Measurements from ENCODE around the gene CTDP1. TPM values are rescaled to one million over a fixed set of nuclear protein-coding genes. Genes with fewer than 3 reads are reported as not detected.

Gene CTDP1
- total RNA-seq, 1 donor from 2014 or later, result 23.9 TPM

DNA sequence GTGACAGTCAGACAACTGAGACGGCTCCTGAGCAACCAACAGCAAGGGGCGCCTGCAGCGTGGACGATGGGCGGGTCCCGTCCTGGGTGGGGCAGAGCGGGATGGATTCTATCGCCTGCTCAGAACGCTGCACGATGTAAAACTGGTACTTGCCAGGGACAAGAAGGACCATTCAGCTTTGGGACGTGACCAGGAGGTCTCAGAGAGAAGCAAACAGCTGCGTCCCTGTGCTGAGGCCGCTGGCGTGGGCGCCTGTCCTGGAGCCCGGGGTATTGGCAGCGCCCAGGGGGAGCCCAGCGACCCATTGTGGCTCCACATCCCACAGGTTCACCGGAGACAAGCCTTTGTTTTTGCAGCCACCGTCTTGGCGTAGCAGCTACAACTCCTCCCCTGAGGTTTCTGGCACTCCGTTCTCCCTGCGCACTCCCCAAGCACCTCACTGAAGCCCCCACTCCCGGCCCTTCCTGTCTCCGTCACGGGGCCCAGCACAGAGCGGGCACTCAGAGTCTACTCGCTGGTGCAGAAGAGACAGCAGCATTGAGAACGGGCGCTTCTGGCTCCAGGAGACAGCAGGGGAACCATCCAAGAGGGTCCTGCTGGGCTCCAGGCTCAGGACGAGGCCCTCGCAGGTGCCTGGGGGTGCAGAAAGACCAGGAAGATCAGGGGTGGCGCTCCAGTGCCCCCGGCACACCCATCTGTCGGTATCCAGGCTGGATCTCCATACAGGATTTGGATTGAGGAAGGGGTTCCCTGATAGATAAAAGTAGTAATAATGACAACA lies 96.0 kb downstream of the CTDP1 start:
- Mint-ChIP-seq H3K4me1 (ENCODE audit: low read depth) (no peaks in the 10 kb centered on the region), H3K9me3 (ENCODE audit: low read depth) (no peaks in the 10 kb centered on the region), H3K27me3 (peaks cover 54% of the 10 kb centered on the region), H3K27ac (no peak overlapping the region), H3K4me3 (ENCODE audit: low read depth) (no peak overlapping the region), H3K36me3 (ENCODE audit: insufficient read depth) (no peaks in the 10 kb centered on the region)
- no peak for DNase-seq (ENCODE audit: low spot score, unreplicated experiment)
- TF ChIP-seq, protein P1, sequence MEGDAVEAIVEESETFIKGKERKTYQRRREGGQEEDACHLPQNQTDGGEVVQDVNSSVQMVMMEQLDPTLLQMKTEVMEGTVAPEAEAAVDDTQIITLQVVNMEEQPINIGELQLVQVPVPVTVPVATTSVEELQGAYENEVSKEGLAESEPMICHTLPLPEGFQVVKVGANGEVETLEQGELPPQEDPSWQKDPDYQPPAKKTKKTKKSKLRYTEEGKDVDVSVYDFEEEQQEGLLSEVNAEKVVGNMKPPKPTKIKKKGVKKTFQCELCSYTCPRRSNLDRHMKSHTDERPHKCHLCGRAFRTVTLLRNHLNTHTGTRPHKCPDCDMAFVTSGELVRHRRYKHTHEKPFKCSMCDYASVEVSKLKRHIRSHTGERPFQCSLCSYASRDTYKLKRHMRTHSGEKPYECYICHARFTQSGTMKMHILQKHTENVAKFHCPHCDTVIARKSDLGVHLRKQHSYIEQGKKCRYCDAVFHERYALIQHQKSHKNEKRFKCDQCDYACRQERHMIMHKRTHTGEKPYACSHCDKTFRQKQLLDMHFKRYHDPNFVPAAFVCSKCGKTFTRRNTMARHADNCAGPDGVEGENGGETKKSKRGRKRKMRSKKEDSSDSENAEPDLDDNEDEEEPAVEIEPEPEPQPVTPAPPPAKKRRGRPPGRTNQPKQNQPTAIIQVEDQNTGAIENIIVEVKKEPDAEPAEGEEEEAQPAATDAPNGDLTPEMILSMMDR (IDR thresholded peaks at IDR 0.05; ENCODE audit: unreplicated experiment), result no peak

DNA sequence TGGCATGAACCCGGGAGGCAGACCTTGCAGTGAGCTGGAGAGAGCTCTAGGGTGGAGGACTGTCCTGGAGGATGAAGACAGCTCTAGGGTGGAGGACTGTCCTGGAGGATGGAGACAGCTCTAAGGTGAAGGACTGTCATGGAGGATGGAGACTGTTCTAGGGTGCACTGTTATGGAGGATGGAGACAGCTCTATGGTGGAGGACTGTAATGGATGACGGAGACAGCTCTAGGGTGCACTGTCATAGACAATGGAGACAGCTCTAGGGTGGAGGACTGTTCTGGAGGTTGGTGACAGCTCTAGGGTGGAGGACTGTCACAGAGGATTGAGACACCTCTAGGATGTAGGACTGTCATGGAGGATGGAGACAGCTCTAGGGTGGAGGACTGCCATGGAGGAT lies 97.1 kb downstream of the CTDP1 start:
- Mint-ChIP-seq H3K4me3 (ENCODE audit: low read depth) (no peak overlapping the region), H3K27ac (no peak overlapping the region), H3K27me3 (peaks cover 58% of the 10 kb centered on the region), H3K4me1 (ENCODE audit: low read depth) (no peaks in the 10 kb centered on the region), H3K9me3 (ENCODE audit: low read depth) (no peaks in the 10 kb centered on the region), H3K36me3 (ENCODE audit: insufficient read depth) (no peaks in the 10 kb centered on the region)
- TF ChIP-seq, protein P1 (IDR thresholded peaks at IDR 0.05; ENCODE audit: unreplicated experiment), result no peak
- DNase-seq (ENCODE audit: low spot score, unreplicated experiment), result no peak

DNA sequence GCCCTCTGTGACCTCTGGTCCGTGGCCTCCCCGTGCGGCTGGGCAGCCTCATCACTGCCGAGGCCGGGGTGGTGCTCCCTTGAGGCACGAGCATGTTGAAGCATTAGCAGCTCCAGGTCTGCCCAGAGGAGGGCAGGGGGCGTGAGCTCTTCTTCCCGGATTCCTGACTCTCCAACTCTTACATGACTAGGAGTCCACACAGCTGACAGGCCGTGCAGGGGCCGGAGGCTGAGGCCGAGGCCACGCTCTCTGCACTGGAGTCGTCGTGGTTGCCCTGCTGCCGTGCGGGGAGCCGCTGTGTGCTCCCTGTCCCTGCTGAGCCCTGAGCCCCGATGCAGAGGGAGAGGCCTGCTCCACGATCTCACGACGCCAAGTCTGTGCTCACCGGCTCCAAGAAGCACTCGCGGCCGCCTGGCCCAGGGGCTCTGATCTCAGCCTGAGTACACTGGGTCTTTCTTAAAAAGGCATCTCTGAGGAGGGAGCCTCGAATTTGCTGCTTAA lies 98.7 kb downstream of the CTDP1 start:
- TF ChIP-seq, protein P1 (IDR thresholded peaks at IDR 0.05; ENCODE audit: unreplicated experiment), result no peak
- H3K4me1 Mint-ChIP-seq (ENCODE audit: low read depth), result no peaks in the 10 kb centered on the region
- no peaks in the 10 kb centered on the region for H3K9me3 Mint-ChIP-seq (ENCODE audit: low read depth)
- no peak overlapping the region for H3K4me3 Mint-ChIP-seq (ENCODE audit: low read depth)
- no peak for DNase-seq (ENCODE audit: low spot score, unreplicated experiment)
- peaks cover 60% of the 10 kb centered on the region for H3K27me3 Mint-ChIP-seq
- H3K27ac Mint-ChIP-seq, result no peak overlapping the region
- H3K36me3 Mint-ChIP-seq (ENCODE audit: insufficient read depth), result no peaks in the 10 kb centered on the region

DNA sequence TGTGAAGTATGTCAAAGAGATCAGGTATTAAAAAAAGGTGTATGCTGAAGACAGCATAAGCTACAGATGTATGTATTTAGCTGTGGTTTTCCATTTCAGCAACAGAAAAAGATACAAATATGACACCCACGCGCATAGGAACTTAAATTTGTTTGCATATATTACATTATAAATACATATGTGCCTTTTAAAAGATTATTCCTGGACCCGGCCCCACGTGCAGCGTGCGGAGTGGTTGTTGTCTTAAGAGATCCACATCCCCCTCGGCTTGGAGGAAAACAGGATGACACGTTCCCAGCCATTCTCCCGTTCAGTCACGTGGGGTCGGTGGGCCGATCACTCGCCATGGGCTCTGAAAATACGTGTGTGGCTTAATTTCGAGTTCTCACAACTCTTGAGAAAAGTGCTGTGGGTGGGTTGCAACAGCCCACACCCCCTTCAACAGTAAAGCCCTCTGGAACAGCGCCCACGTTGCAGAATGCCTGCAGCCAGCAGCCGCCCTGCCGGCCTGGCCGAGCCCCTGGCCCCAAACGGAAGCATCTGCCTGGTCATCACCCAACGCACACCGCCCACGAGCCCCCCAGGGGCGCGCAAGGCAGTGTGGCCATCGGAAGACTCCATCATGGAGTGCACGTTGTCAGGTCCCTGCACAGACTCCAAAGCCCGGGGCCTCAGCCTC lies 99.6 kb downstream of the CTDP1 start:
- Mint-ChIP-seq H3K36me3 (ENCODE audit: insufficient read depth) (no peaks in the 10 kb centered on the region), H3K4me3 (ENCODE audit: low read depth) (no peak overlapping the region), H3K4me1 (ENCODE audit: low read depth) (no peaks in the 10 kb centered on the region), H3K27me3 (peaks cover 60% of the 10 kb centered on the region), H3K9me3 (ENCODE audit: low read depth) (no peaks in the 10 kb centered on the region), H3K27ac (no peak overlapping the region)
- DNase-seq (ENCODE audit: low spot score, unreplicated experiment), result no peak
- TF ChIP-seq, protein P1 (IDR thresholded peaks at IDR 0.05; ENCODE audit: unreplicated experiment), result no peak

DNA sequence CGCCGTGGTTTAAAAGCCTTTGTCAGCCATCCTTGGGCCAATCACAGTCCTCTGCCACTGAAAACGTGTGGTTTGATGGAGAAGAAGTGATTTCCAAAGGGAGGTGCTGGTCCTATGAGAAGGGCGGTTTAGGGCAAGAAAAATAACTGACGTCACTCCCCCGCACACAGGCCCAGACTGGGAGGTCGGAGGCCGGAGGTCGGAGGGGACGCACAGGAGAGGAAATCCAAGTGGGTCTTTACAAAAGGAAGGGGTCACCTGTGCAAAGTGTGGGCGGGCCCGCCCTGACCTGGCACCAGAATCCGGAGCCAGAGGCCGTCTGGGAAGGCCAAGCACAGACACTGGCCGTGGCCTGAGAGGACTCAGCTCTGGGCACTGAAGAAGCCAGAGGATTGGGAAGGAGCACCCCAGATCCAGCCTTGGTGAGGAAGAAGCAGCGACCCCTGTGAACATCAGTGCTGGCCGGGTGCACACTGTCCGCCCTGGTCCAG lies 100.1 kb downstream of the CTDP1 start:
- no peaks in the 10 kb centered on the region for H3K9me3 Mint-ChIP-seq (ENCODE audit: low read depth)
- H3K4me3 Mint-ChIP-seq (ENCODE audit: low read depth), result no peak overlapping the region
- H3K27me3 Mint-ChIP-seq, result peaks cover 65% of the 10 kb centered on the region
- no peaks in the 10 kb centered on the region for H3K36me3 Mint-ChIP-seq (ENCODE audit: insufficient read depth)
- DNase-seq (ENCODE audit: low spot score, unreplicated experiment), result no peak
- no peak overlapping the region for H3K27ac Mint-ChIP-seq
- no peaks in the 10 kb centered on the region for H3K4me1 Mint-ChIP-seq (ENCODE audit: low read depth)
- TF ChIP-seq, protein P1 (IDR thresholded peaks at IDR 0.05; ENCODE audit: unreplicated experiment), result no peak

Measured in progenitor cell of endocrine pancreas (in vitro differentiated cells).